ENCODE measurements around the gene P2RY12.

GRCh38 chr3:151394611-151395010 is 10.1 kb upstream of the P2RY12 start:
- TF ChIP-seq POLR2AphosphoS5 (IDR thresholded peaks at IDR 0.05) (no peak), CTCF (IDR thresholded peaks at IDR 0.05; ENCODE audit: poor library complexity, severe bottlenecking) (no peak)
